Activated CD8-positive, alpha-beta memory T cell treated with anti-CD3 and anti-CD28 coated beads, Interleukin-2, amount 50 U/mL, for 48 hours (primary cell): ENCODE data around the gene GDA.

Experiments used
- DNase-seq: peaks from one replicate; pipeline ENCODE4 v3.0.0-alpha.2; 2020

Gene GDA

GRCh38 chr9:72149231-72149975 lies at the start of gene GDA:
Gene GDA (plus strand): TSS chr9:72149440. CDS start chr9:72149560, 120 bp downstream.
- DNase-seq: peak; percentile 50

- DNase-seq: no peak
Measured at GRCh38 chr9:72102520-72102919, 46.7 kb upstream of the GDA start.

GRCh38 chr9:72113056-72113455 lies 36.2 kb upstream of the GDA start:
- no peak for DNase-seq

GRCh38 chr9:72119853-72120252 lies 29.4 kb upstream of the GDA start:
- DNase-seq: no peak

GRCh38 chr9:72124947-72125346 lies 24.3 kb upstream of the GDA start:
- no peak for DNase-seq

- no peak for DNase-seq
Measured at GRCh38 chr9:72127753-72128152, 21.5 kb upstream of the GDA start.

GRCh38 chr9:72128526-72128925 lies 20.7 kb upstream of the GDA start:
- DNase-seq: no peak

GRCh38 chr9:72129271-72130156 lies 19.7 kb upstream of the GDA start:
- DNase-seq: no peak

GRCh38 chr9:72130321-72130720 lies 18.9 kb upstream of the GDA start:
- DNase-seq: no peak

- DNase-seq: no peak
Measured at GRCh38 chr9:72131206-72131605, 18.0 kb upstream of the GDA start.

- DNase-seq: no peak
Measured at GRCh38 chr9:72132052-72132451, 17.2 kb upstream of the GDA start.

- no peak for DNase-seq
Measured at GRCh38 chr9:72133365-72134035, 15.7 kb upstream of the GDA start.

GRCh38 chr9:72134801-72135200 lies 14.4 kb upstream of the GDA start:
- DNase-seq: no peak

- no peak for DNase-seq
Measured at GRCh38 chr9:72137697-72138365, 11.4 kb upstream of the GDA start.

- no peak for DNase-seq
Measured at GRCh38 chr9:72139226-72139625, 10.0 kb upstream of the GDA start.

GRCh38 chr9:72140586-72140985 lies 8.7 kb upstream of the GDA start:
- DNase-seq: no peak

- DNase-seq: no peak
Measured at GRCh38 chr9:72141484-72141883, 7.8 kb upstream of the GDA start.

- no peak for DNase-seq
Measured at GRCh38 chr9:72144756-72145492, 4.3 kb upstream of the GDA start.

- no peak for DNase-seq
Measured at GRCh38 chr9:72145733-72146505, 3.3 kb upstream of the GDA start.

- no peak for DNase-seq
Measured at GRCh38 chr9:72147676-72148075, 1.6 kb upstream of the GDA start.

GRCh38 chr9:72150127-72150526 lies 887 bp downstream of the GDA start:
- no peak for DNase-seq
